Smooth muscle cell (in vitro differentiated cells): ENCODE results near the gene GRB7. TPM values are rescaled to one million over a fixed set of nuclear protein-coding genes. Genes with fewer than 3 reads are reported as not detected.

Experiments used
- DNase-seq: peaks from one replicate; lab custom pipeline; 2025; ENCODE audit not compliant: unreplicated experiment; lab: John Stamatoyannopoulos, UW
- H2AFZ ChIP-seq: fragments of 200-600 bp; sonication (generic); 2 replicates; pipeline ENCODE4 v1.6.0; 2016; ENCODE audit warnings: antibody characterized with exemption, low read depth, mild to moderate bottlenecking
- H3F3A ChIP-seq: fragments of 200-600 bp; sonication (generic); 2 replicates; pipeline ENCODE4 v1.6.0; 2017; ENCODE audit warnings: antibody characterized with exemption, low read depth
- H3K27ac ChIP-seq: fragments of 200-600 bp; sonication (generic); 2 replicates; pipeline ENCODE4 v1.5.1; 2016; ENCODE audit warnings: low read depth, mild to moderate bottlenecking
- H3K27me3 ChIP-seq: fragments of 200-600 bp; sonication (generic); 2 replicates; pipeline ENCODE4 v1.6.1; 2016; ENCODE audit warnings: low read depth, mild to moderate bottlenecking
- H3K36me3 ChIP-seq: fragments of 200-600 bp; sonication (generic); 2 replicates; pipeline ENCODE4 v1.5.1; 2016; ENCODE audit warnings: low read depth
- H3K4me1 ChIP-seq: fragments of 200-600 bp; sonication (generic); 2 replicates; pipeline ENCODE4 v1.5.1; 2016; ENCODE audit warnings: low read depth
- H3K4me2 ChIP-seq: fragments of 200-600 bp; sonication (generic); 2 replicates; pipeline ENCODE4 v1.6.0; 2016; ENCODE audit warnings: mild to moderate bottlenecking
- H3K4me3 ChIP-seq: fragments of 200-600 bp; sonication (generic); 2 replicates; pipeline ENCODE4 v1.5.1; 2016; ENCODE audit warnings: mild to moderate bottlenecking
- H3K79me2 ChIP-seq: fragments of 200-600 bp; sonication (generic); 2 replicates; pipeline ENCODE4 v1.6.0; 2016; ENCODE audit warnings: low read depth, mild to moderate bottlenecking
- H3K9ac ChIP-seq: fragments of 200-600 bp; sonication (generic); 2 replicates; pipeline ENCODE4 v1.6.0; 2016; ENCODE audit warnings: low read depth
- H3K9me3 ChIP-seq: fragments of 200-600 bp; sonication (generic); replicated peaks from 2 replicates; pipeline ENCODE4 v1.5.1; 2016; ENCODE audit warnings: low read depth
- H4K20me1 ChIP-seq: fragments of 200-600 bp; sonication (generic); 2 replicates; pipeline ENCODE4 v1.6.0; 2016; ENCODE audit warnings: low read depth
- WGBS: methylation state at CpG from one replicate; pipeline ENCODE4 v1.1.7; 2016; ENCODE audit warnings: low lambda C conversion rate; 5-methylcytosine and 5-hydroxymethylcytosine counted together
- polyA plus RNA-seq: library from polyadenylated mRNA; unstranded; fragments of >200 nt; fragmentation: Nextera tagmentation; extraction: Ambion mirVana; gene quantifications from 2 replicates; pipeline ENCODE4 v1.2.1, GENCODE V29; 2016
- total RNA-seq: library from RNA; depleted of rRNA; stranded (reverse); fragments of >200 nt; gene quantifications from 2 replicates; pipeline ENCODE4 v1.2.3, GENCODE V29; 2014
- TF ChIP-seq, protein P1 (sequence below): fragments of 200-600 bp; sonication (generic); IDR thresholded peaks from 2 replicates; pipeline ENCODE4 v1.5.1; 2017; ENCODE audit warnings: borderline replicate concordance, mild to moderate bottlenecking, antibody characterized with exemption; ENCODE audit not compliant: insufficient read depth, poor library complexity, severe bottlenecking

GRB7 gene
- total and polyA plus RNA-seq, 2 experiments from 2014 or later = 2.7 to 4.1 TPM

- H3K4me2 ChIP-seq = peak overlapping the region; percentile 46
- no peak for DNase-seq
- H3K9me3 ChIP-seq = no peaks in the 10 kb centered on the region
- H3K79me2 ChIP-seq = no peaks in the 10 kb centered on the region
- WGBS = 2% methylated on average over 4 of the region's 4 CpGs
- peak overlapping the region; percentile 52 for H3K9ac ChIP-seq
- H3K27ac ChIP-seq = peak overlapping the region; percentile 88
- no peak overlapping the region for H3K4me3 ChIP-seq
- TF ChIP-seq, protein P1, sequence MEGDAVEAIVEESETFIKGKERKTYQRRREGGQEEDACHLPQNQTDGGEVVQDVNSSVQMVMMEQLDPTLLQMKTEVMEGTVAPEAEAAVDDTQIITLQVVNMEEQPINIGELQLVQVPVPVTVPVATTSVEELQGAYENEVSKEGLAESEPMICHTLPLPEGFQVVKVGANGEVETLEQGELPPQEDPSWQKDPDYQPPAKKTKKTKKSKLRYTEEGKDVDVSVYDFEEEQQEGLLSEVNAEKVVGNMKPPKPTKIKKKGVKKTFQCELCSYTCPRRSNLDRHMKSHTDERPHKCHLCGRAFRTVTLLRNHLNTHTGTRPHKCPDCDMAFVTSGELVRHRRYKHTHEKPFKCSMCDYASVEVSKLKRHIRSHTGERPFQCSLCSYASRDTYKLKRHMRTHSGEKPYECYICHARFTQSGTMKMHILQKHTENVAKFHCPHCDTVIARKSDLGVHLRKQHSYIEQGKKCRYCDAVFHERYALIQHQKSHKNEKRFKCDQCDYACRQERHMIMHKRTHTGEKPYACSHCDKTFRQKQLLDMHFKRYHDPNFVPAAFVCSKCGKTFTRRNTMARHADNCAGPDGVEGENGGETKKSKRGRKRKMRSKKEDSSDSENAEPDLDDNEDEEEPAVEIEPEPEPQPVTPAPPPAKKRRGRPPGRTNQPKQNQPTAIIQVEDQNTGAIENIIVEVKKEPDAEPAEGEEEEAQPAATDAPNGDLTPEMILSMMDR = no peak
- H3K36me3 ChIP-seq = no peaks in the 10 kb centered on the region
- H3K4me1 ChIP-seq = peaks cover 9% of the 10 kb centered on the region
- peak overlapping the region; percentile 45 for H2AFZ ChIP-seq
- no peaks in the 10 kb centered on the region for H3F3A ChIP-seq
- no peaks in the 10 kb centered on the region for H4K20me1 ChIP-seq
- peaks cover 6% of the 10 kb centered on the region for H3K27me3 ChIP-seq
These were observed 44.7 kb downstream of the GRB7 start for GRCh38 chr17:39782481-39782880.

GRCh38 chr17:39782980-39783379, 45.2 kb downstream of the GRB7 start:
- H3K9ac ChIP-seq = no peak overlapping the region
- peak overlapping the region; percentile 46 for H3K4me2 ChIP-seq
- TF ChIP-seq, protein P1 = no peak
- no peaks in the 10 kb centered on the region for H3K9me3 ChIP-seq
- H3K79me2 ChIP-seq = no peaks in the 10 kb centered on the region
- no peak overlapping the region for H3K4me3 ChIP-seq
- peak overlapping the region; percentile 88 for H3K27ac ChIP-seq
- WGBS = 92% methylated on average over 1 of the region's 1 CpG
- no peaks in the 10 kb centered on the region for H4K20me1 ChIP-seq
- no peak for DNase-seq
- H2AFZ ChIP-seq = peak overlapping the region; percentile 45
- peaks cover 1% of the 10 kb centered on the region for H3K27me3 ChIP-seq
- no peaks in the 10 kb centered on the region for H3K36me3 ChIP-seq
- H3K4me1 ChIP-seq = peaks cover 9% of the 10 kb centered on the region
- H3F3A ChIP-seq = no peaks in the 10 kb centered on the region

DNA sequence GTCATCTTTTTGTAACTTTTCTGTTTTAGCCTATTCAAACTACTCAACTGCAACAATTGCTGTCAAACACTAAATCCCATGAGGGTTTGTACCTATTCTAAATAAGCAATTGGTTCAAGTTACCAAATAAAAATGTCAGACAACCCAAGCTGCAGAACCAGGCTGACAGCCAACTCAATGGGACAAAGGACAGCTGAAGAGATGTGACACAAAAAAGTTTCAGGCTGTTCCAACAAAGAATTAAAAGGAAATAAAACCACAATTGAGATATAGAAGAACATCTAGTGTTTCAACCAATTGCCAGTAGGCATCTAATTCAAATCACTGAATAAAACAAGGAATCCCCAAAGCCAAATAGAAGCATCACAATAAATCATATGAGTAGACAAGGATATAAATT, 49.3 kb downstream of the GRB7 start:
- no peak overlapping the region for H3K4me2 ChIP-seq
- H3K27ac ChIP-seq = no peak overlapping the region
- H3K79me2 ChIP-seq = no peaks in the 10 kb centered on the region
- H3F3A ChIP-seq = no peaks in the 10 kb centered on the region
- no peaks in the 10 kb centered on the region for H4K20me1 ChIP-seq
- no peak overlapping the region for H2AFZ ChIP-seq
- no peaks in the 10 kb centered on the region for H3K36me3 ChIP-seq
- no peaks in the 10 kb centered on the region for H3K9me3 ChIP-seq
- H3K27me3 ChIP-seq = no peaks in the 10 kb centered on the region
- peaks cover 16% of the 10 kb centered on the region for H3K4me1 ChIP-seq
- H3K4me3 ChIP-seq = no peak overlapping the region
- H3K9ac ChIP-seq = no peak overlapping the region
- DNase-seq = no peak
- TF ChIP-seq, protein P1 = no peak

DNA sequence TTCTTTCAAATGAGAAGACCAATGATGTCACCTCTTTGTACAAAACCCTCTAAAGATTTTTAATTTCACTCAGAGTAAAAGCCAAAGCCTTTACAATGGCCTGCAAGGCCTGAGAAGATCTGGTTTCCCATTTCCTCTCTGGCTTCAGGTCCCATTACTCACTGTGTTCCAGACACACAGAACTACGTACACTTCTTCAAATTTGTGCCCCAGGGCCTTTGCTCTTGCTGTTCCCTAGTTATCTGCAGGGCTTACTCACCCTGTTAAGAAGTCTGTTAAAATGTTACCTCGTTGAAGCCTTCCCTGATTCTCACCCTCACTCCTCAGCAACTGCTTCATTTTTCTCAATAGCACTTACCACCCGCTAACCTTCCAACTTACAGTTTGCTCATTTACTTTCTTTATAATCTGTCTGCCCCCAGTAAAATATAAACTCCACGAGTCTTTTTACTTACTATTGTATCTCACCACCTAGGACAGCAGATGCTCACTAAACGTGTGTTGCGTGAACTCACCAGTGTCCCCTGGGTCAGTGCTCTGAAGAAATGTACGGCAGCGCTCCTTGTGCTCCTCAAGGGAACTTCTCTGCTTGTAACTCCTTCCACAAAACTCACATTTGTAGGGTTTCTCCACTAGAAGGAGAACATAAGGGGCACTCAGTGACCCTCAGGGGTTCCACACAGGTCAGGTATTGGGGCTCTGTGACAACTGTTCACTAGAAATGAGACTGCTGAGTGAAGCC, 50.2 kb downstream of the GRB7 start:
- DNase-seq = no peak
- no peaks in the 10 kb centered on the region for H3K79me2 ChIP-seq
- H3K9me3 ChIP-seq = no peaks in the 10 kb centered on the region
- no peaks in the 10 kb centered on the region for H3F3A ChIP-seq
- no peak overlapping the region for H3K9ac ChIP-seq
- H2AFZ ChIP-seq = no peak overlapping the region
- WGBS = 82% methylated on average over 8 of the region's 8 CpGs
- no peak overlapping the region for H3K4me3 ChIP-seq
- H4K20me1 ChIP-seq = no peaks in the 10 kb centered on the region
- H3K27ac ChIP-seq = no peak overlapping the region
- H3K4me1 ChIP-seq = peaks cover 10% of the 10 kb centered on the region
- H3K27me3 ChIP-seq = no peaks in the 10 kb centered on the region
- TF ChIP-seq, protein P1 = no peak
- H3K36me3 ChIP-seq = no peaks in the 10 kb centered on the region
- H3K4me2 ChIP-seq = no peak overlapping the region
